ENCODE measurements around the gene RUBCNL.

DNA sequence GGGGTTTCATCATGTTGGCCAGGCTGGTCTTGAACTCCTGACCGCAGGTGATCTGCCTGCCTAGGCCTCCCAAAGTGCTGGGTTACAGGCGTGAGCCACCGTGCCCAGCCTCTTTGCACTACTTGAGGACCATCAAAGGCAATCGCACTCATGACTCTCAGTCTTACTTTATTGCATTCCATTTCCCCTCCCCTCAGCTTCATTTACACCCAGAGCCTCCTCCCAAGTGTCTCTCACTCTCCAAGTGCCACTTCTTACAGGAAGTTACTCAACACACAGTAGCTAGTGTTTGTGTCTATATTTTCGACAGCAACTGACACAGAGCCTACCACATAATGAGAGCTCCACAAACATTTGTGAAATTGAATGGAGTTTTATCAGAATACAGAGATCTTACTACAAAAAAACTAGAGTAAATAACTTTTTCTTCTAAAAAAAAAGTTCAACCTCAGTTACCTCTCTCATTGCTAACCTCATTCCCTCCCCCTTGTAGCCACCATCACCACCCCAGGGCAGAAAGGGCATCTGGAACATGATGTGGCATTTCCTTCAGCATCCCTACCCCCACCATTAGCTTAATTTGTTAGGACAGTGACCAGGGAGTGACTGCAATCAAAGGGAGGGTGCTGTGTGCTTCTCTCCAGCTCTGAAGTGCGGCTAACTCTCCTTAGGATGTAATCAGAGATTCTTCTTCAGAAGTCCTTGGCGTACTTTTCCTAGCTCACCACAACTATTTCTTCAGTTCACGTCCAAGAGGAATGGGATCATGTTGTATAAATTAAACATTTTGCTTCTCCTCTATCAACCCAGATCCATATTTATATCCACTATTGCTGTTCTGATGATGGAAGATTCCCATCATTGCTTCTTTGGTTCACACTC, 17.0 kb upstream of the RUBCNL start:
- TF ChIP-seq, protein P1, sequence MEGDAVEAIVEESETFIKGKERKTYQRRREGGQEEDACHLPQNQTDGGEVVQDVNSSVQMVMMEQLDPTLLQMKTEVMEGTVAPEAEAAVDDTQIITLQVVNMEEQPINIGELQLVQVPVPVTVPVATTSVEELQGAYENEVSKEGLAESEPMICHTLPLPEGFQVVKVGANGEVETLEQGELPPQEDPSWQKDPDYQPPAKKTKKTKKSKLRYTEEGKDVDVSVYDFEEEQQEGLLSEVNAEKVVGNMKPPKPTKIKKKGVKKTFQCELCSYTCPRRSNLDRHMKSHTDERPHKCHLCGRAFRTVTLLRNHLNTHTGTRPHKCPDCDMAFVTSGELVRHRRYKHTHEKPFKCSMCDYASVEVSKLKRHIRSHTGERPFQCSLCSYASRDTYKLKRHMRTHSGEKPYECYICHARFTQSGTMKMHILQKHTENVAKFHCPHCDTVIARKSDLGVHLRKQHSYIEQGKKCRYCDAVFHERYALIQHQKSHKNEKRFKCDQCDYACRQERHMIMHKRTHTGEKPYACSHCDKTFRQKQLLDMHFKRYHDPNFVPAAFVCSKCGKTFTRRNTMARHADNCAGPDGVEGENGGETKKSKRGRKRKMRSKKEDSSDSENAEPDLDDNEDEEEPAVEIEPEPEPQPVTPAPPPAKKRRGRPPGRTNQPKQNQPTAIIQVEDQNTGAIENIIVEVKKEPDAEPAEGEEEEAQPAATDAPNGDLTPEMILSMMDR (IDR thresholded peaks at IDR 0.05) = no peak
- TF ChIP-seq MAX (IDR thresholded peaks at IDR 0.05) (no peak), CEBPB (IDR thresholded peaks at IDR 0.05) (no peak), RCOR1 (IDR thresholded peaks at IDR 0.05; ENCODE audit: low read depth, low read length) (no peak), CBX8 (IDR thresholded peaks at IDR 0.05) (no peak), RAD21 (conservative IDR thresholded peaks at IDR 0.05 in 1 of 2, IDR thresholded peaks at IDR 0.05 in 1 of 2) (no peak), JUNB (IDR thresholded peaks at IDR 0.05) (no peak), KDM1A (IDR thresholded peaks at IDR 0.05; ENCODE audit: low read depth) (no peak), ZC3H11A (IDR thresholded peaks at IDR 0.05) (no peak), SMC3 (IDR thresholded peaks at IDR 0.05) (no peak), GATA3 (IDR thresholded peaks at IDR 0.05; ENCODE audit: borderline replicate concordance) (no peak), CHD2 (IDR thresholded peaks at IDR 0.05; ENCODE audit: low read length, partially characterized antibody) (no peak)
- TF ChIP-seq, protein P2, sequence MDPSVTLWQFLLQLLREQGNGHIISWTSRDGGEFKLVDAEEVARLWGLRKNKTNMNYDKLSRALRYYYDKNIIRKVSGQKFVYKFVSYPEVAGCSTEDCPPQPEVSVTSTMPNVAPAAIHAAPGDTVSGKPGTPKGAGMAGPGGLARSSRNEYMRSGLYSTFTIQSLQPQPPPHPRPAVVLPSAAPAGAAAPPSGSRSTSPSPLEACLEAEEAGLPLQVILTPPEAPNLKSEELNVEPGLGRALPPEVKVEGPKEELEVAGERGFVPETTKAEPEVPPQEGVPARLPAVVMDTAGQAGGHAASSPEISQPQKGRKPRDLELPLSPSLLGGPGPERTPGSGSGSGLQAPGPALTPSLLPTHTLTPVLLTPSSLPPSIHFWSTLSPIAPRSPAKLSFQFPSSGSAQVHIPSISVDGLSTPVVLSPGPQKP (IDR thresholded peaks at IDR 0.05; ENCODE audit: low read depth, low read length) = no peak
